NCI-H1048 (cell line): ENCODE data around the gene UBXN1.
A peak's percentile ranks its signal among the peaks of the same experiment; 100 is the strongest.
"Not testable (repeated sequence)": the region's sequence is repeated elsewhere in the genome, so short reads cannot be mapped to it uniquely, and the experiment has no call there.

Source experiments
- DNase-seq: peaks from one replicate; lab custom pipeline; 2025; lab: John Stamatoyannopoulos, UW

The UBXN1 gene

GRCh38 chr11:62671608-62672389 lies 7.1 kb downstream of the UBXN1 start, which contains the start of the genes LBHD1 and UQCC3:
Gene LBHD1 (minus strand): TSS chr11:62672267. CDS start chr11:62670031, 2,236 bp downstream.
Gene UQCC3 (plus strand): TSS chr11:62671673. CDS start chr11:62671746, 73 bp downstream.
- peak; percentile 68 for DNase-seq

- no peak for DNase-seq
These were observed 7.7 kb downstream of the UBXN1 start for GRCh38 chr11:62671236-62671607.

- no peak for DNase-seq
These were observed 9.3 kb downstream of the UBXN1 start for GRCh38 chr11:62669420-62670161.

- DNase-seq: no peak
These were observed 11.4 kb downstream of the UBXN1 start for GRCh38 chr11:62667460-62667859.

- no peak for DNase-seq
These were observed 12.5 kb downstream of the UBXN1 start for GRCh38 chr11:62666259-62666926.

GRCh38 chr11:62665599-62666258 lies 13.1 kb downstream of the UBXN1 start:
- DNase-seq: no peak

GRCh38 chr11:62665075-62665598 lies 13.7 kb downstream of the UBXN1 start, which contains the start of the genes C11orf98 and CSKMT:
Gene C11orf98 (minus strand): TSS chr11:62665210. CDS start chr11:62665169, 41 bp downstream.
Gene CSKMT (plus strand): TSS chr11:62665312. CDS start chr11:62665880, 568 bp downstream.
- peak; percentile 77 for DNase-seq

- DNase-seq: no peak
These were observed 14.3 kb downstream of the UBXN1 start for GRCh38 chr11:62664405-62665074.

- no peak for DNase-seq
These were observed 22.0 kb downstream of the UBXN1 start for GRCh38 chr11:62656796-62657429.

GRCh38 chr11:62654297-62654696 lies 24.6 kb downstream of the UBXN1 start:
- no peak for DNase-seq

GRCh38 chr11:62652161-62653006 lies 26.5 kb downstream of the UBXN1 start:
- DNase-seq: no peak

GRCh38 chr11:62650283-62650682 lies 28.6 kb downstream of the UBXN1 start:
- not testable (repeated sequence) for DNase-seq

GRCh38 chr11:62649486-62649885 lies 29.4 kb downstream of the UBXN1 start:
- DNase-seq: no peak

GRCh38 chr11:62648967-62649364 lies 29.9 kb downstream of the UBXN1 start:
- no peak for DNase-seq

GRCh38 chr11:62648185-62648966 lies 30.5 kb downstream of the UBXN1 start:
- DNase-seq: no peak

GRCh38 chr11:62647609-62648005 lies 31.3 kb downstream of the UBXN1 start:
- DNase-seq: no peak

GRCh38 chr11:62646825-62647608 lies 31.9 kb downstream of the UBXN1 start:
- no peak for DNase-seq
